K562 (cell line): ENCODE data around the gene SH3PXD2B.

Experiments
- ATF3 ChIP-seq, 2 experiments: fragments of 450-650 bp in 1 of 2; sonication (generic) in 1 of 2; formaldehyde crosslinking in 1 of 2; IDR thresholded peaks in 1 of 2; conservative IDR thresholded peaks in 1 of 2; 2 replicates each; pipeline versions ENCODE4 v1.6.1 to v1.8.1; 2016 to 2023; ENCODE audit warnings: mild to moderate bottlenecking in 2 of 2, moderate library complexity in 2 of 2, inconsistent platforms in 1 of 2, missing genetic modification reagents in 1 of 2
- CTCF ChIP-seq, 3 experiments: IDR thresholded peaks in 2 of 3; conservative IDR thresholded peaks in 1 of 3; 2 replicates each; pipeline ENCODE4 v1.5.1; 2011 to 2012; ENCODE audit warnings: low read length in 3 of 3, mild to moderate bottlenecking in 3 of 3, control low read depth in 2 of 3, improper control_type of control experiment in 1 of 3, inconsistent platforms in 1 of 3, low read depth in 1 of 3, mixed read lengths in 1 of 3, moderate library complexity in 1 of 3; ENCODE audit not compliant: insufficient read depth in 2 of 3
- E2F8 ChIP-seq: fragments of 450-650 bp; IDR thresholded peaks from 2 replicates; pipeline ENCODE4 v1.7.1; 2018; ENCODE audit warnings: mild to moderate bottlenecking, low read depth; ENCODE audit not compliant: partially characterized antibody
- EP300 ChIP-seq: IDR thresholded peaks from 2 replicates; pipeline ENCODE4 v1.6.1; 2012; ENCODE audit warnings: low read length, improper control_type of control experiment
- MAX ChIP-seq: sonication (generic); formaldehyde crosslinking; IDR thresholded peaks from 2 replicates; pipeline ENCODE4 v1.9.0; 2022; ENCODE audit warnings: mild to moderate bottlenecking, missing genetic modification reagents
- MTA1 ChIP-seq: fragments of 450-650 bp; IDR thresholded peaks from 2 replicates; pipeline ENCODE4 v1.6.1; 2017; ENCODE audit warnings: borderline replicate concordance
- PHF8 ChIP-seq: fragments of 200-600 bp; sonication (generic); IDR thresholded peaks from 2 replicates; pipeline ENCODE4 v1.6.1; 2012; ENCODE audit warnings: mixed run types, mild to moderate bottlenecking, inconsistent platforms, low read length, moderate library complexity, borderline replicate concordance
- XRCC4 ChIP-seq: IDR thresholded peaks from one replicate; pipeline ENCODE4 v1.6.1; 2011; ENCODE audit not compliant: insufficient read depth, insufficient read length; ENCODE audit errors: extremely low read depth
- ZBTB1 ChIP-seq: sonication (generic); formaldehyde crosslinking; IDR thresholded peaks from 2 replicates; pipeline ENCODE4 v1.8.1; 2023; ENCODE audit warnings: missing genetic modification reagents, low read depth, mild to moderate bottlenecking, borderline replicate concordance
- ZNF143 ChIP-seq: sonication (generic); formaldehyde crosslinking; IDR thresholded peaks from 2 replicates; pipeline ENCODE4 v1.9.0; 2022; ENCODE audit warnings: mild to moderate bottlenecking, missing genetic modification reagents
- ZNF24 ChIP-seq: fragments of 450-650 bp; IDR thresholded peaks from 2 replicates; pipeline ENCODE4 v1.6.1; 2016
- ZNF3 ChIP-seq: fragments of 250-450 bp; sonication (Bioruptor Pico); IDR thresholded peaks from 2 replicates; pipeline ENCODE4 v1.5.0; 2021; ENCODE audit warnings: mild to moderate bottlenecking, moderate library complexity

- TF ChIP-seq ATF3 (IDR thresholded peaks at IDR 0.05) (no peak), ATF3 (CRISPR knock-in tag; conservative IDR thresholded peaks at IDR 0.05) (no peak), ZNF143 (CRISPR knock-in tag) (no peak), E2F8 (no peak), CTCF (IDR thresholded peaks at IDR 0.05 in 2 of 3, conservative IDR thresholded peaks at IDR 0.05 in 1 of 3; ENCODE audit: insufficient read depth in 2 of 3, low read depth in 1 of 3, low read length in 3 of 3) (no peak), XRCC4 (no peak), MAX (CRISPR knock-in tag) (no peak), ZNF3 (CRISPR knock-in tag) (no peak), MTA1 (no peak), ZNF24 (no peak), EP300 (no peak), PHF8 (no peak), ZBTB1 (CRISPR knock-in tag) (no peak)
Measured at GRCh38 chr5:172405226-172406107, 48.9 kb downstream of the SH3PXD2B start.
